Panc1 (cell line): ENCODE data around the gene TMEM120B.

Experiments
- CTCF ChIP-seq: fragments of 450-650 bp; IDR thresholded peaks from 2 replicates; pipeline ENCODE4 v1.5.1; 2017; ENCODE audit warnings: mild to moderate bottlenecking
- POLR2AphosphoS5 ChIP-seq: IDR thresholded peaks from 2 replicates; pipeline ENCODE4 v1.6.1; 2012; ENCODE audit warnings: mild to moderate bottlenecking, low read depth, low read length, moderate library complexity
- REST ChIP-seq, 2 experiments: IDR thresholded peaks; 2 replicates each; pipeline ENCODE4 v1.6.1; 2011 to 2012; ENCODE audit warnings: low read depth in 2 of 2, control low read depth in 1 of 2, low read length in 1 of 2, mild to moderate bottlenecking in 1 of 2, moderate library complexity in 1 of 2; ENCODE audit not compliant: insufficient read depth in 1 of 2
- SIN3A ChIP-seq: IDR thresholded peaks from 2 replicates; pipeline ENCODE4 v1.6.1; 2012; ENCODE audit warnings: low read depth, mild to moderate bottlenecking, low read length, moderate library complexity, borderline replicate concordance; ENCODE audit not compliant: insufficient read depth
- TCF7L2 ChIP-seq: IDR thresholded peaks from 2 replicates; pipeline ENCODE4 v1.6.1; 2011; ENCODE audit warnings: mild to moderate bottlenecking, low read depth, low read length, inconsistent platforms

DNA sequence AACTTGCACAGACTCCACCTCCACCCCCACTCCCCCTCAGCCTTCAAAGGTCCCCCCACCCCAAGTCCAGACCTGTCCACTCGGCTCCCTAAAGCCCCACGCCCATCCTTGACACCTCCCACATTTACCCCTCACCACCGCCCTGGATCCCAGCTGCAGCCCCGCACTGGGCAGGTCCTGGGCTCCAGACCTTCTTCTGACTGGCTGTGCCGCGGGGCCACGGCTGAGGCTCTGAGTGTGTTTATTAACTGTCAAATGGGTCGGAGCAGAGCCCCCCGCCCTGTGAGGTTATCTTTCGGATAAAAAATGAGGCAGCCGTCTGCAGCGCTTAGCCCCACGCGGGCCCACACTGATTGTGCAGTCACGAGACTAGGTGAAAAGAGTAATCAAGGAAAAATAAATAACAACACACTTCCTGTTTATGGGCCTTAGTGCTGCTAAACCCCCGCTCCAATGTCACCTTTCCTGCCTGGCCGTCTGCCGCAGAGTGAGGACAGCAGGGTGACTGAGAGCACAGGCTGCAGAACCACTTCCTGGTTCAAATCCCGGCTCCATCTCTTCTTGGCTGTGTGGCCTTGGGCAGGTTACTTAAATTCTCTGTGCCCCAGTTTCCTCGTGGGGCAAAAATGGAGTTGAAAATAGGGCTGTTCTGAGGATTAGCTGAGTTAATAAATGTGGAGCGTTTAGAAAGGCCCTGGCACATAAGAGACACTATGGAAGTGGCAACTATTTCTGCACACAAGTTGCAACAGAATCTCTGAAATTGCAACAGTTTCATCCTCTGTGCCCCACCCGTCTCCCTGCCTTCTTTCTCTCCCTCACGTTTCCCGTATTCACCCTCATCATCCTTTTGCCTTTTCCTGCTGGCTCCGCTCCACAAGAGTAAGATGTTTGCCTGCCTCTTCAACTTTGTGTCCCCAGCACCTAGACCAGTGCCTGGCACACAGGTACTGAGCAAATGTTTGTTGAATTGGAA lies 100.7 kb downstream of the TMEM120B start:
- TF ChIP-seq POLR2AphosphoS5, result no peak
- TF ChIP-seq CTCF, result no peak
- TF ChIP-seq TCF7L2, result no peak
- no peak for TF ChIP-seq SIN3A
- no peak for TF ChIP-seq REST (IDR thresholded peaks at IDR 0.05; ENCODE audit: insufficient read depth in 1 of 2, low read depth in 2 of 2, low read length in 1 of 2)
